ENCODE data around the gene ATF6.
"Not testable (repeated sequence)": the region's sequence is repeated elsewhere in the genome, so short reads cannot be mapped to it uniquely, and the experiment has no call there.

Gene ATF6

DNA sequence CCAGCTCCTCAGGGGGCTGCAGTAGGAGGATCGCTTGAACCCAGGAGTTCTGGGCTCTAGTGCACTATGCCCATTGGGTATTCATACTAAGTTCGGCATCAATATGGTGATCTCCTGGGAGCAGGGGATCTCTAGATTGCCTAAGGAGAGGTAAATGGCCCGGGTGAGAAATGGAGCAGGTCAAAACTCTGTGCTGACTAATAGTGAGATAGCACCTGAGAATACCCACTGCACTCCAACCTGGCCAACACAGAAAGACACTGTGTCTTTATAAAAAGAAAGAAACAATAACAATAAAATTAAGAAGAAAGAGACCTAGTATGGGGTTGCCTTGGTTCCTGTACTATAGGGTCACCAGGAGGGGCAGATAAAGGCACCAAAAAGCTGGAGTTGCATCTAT lies 30.3 kb upstream of the ATF6 start:
- no peak for DNase-seq

DNA sequence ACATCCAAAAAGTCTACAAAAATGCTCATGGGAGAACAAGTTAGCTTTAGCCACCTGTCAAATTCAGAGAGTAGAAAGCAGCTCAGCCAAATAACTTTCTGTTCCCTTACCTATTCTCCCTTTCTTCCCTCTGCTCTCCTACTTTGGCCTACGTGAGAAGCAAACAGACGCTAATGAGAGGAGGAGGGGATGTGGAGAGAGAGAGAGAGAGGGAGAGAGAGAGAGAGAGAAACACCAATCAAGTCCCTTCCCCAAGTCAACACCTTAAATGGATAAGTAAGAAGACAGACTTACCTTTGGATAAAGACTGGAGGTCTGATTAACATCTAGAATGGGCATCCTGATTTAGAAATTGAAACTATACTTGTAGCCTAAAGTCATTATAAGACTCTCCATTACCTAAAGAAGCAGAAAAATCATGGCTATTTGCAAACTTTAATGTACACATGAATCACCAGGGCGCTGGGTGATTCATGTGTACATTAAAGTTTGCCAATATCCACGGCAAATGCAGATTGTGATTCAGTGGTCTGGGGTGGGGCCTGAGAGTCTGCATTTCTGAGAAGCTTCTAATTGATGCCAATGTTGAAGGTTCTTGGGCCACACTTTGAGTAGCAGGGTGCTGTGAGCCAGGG lies 29.7 kb upstream of the ATF6 start:
- no peak for DNase-seq

DNA sequence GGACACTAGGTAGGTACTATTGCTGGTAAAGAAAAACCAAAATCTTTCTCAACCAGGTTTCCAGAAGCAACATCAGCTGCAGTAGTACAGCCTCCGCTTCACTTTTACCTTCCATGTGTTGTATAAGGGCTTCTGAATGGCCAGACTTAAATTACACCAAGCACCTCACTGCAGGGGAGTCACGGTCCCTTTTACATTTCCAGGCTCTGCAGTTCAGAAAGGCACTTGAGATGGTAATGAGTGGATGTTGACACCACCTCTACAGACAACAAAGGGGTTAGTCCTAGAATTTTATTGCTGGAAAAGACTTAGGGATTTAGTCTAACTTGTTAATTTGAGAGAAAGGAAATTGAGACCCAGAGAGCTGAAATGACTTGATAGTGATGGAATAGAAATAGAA lies 28.5 kb upstream of the ATF6 start:
- DNase-seq: no peak

DNA sequence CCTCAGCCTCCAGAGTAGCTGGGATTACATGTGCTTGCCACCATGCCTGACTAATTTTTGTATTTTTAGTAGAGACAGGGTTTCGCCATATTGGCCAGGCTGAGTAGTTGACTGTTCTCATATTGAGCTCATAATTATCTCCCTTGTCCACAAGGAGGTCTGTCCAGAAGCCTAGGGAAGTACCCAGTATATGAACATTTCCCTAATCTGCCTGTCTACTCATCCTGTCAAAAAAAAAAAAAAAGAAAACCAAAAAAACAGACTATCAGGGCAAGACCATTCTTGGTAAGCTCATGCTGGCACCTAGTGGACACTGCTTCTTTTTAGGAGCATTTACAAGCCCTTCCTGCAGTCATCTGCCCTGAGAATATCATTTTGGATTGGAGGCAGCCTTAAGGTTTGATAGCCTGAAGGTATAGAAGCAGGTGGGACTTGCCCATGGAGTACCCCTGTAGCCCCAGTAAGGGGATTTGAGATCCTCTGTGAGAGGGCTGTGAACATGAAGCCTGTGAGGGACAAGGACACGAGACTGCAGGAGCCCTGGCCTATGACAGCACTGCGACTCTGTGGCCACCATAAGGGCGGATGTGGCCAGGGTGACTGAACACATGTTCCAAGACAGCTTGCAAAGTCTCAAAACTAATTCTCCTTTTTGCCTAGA lies 27.4 kb upstream of the ATF6 start:
- no peak for DNase-seq

DNA sequence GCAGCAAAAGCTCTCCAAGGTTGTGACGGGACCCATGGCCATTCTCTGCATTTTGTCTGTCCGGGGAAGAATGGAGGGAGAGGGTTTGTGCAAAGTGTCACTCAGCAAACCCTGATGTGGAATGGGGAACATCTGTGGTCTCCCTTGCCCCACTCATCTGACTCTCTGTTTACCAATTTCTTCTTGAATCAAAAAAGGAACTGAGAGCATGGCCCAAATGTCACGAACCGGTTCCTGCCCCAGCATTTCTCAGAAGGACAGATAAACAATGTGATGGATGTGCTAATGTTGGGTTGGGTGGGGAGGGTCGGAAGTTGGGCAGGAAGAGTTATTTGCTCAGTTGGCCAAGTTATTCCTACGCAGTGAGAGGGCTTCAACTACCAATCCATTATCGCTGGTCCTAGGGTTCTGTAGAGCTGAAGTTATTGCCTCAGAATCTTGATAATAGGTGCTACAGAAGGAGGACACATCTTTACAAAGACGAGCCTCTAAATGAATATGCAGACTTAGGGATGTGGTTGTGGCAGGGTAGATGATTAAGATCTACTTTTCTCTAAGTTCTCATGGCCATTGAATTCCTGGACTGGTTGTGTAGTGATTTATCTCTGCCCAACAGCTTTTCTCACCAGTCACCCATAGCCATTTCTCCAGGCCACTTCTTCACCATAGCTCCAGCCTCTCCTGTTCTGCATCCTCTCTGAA lies 26.1 kb upstream of the ATF6 start:
- DNase-seq: no peak

DNA sequence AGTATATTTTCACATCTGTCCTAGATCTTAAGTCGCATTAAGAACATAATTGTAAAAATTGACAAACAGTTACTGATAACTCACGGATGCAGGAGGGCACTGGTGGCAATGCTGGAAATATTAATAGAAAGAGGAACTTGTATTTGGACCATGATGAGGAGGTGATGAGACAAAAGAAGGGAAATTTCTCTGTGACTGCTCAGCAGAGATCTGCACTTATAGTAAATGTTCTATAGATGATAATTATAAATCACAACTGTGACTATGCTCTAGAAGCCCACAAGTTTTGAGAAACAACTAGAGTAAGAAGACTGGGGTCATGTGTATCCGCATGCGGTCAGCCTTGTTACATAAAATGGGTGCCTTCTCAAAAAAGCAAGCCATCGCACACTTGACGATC lies 25.2 kb upstream of the ATF6 start:
- DNase-seq: no peak

DNA sequence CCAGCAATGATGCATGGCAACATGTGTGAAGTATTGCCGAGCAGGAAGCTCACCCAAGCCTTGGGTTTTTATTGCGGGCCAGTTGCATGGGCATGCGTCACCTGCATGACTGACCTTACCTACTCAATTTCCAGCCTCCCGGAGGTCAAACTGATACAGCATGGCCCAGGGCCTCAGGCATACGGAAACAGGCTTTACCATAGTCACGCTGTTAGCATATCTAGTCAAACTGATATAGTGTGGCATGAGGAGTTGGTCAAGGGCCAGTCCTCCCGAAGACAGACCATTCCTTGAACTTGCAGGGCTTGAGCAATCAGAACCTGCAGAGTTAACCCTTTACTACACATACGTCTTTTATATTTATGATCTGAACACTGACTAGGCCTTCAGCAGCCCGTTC lies 22.9 kb upstream of the ATF6 start:
- no peak for DNase-seq

DNA sequence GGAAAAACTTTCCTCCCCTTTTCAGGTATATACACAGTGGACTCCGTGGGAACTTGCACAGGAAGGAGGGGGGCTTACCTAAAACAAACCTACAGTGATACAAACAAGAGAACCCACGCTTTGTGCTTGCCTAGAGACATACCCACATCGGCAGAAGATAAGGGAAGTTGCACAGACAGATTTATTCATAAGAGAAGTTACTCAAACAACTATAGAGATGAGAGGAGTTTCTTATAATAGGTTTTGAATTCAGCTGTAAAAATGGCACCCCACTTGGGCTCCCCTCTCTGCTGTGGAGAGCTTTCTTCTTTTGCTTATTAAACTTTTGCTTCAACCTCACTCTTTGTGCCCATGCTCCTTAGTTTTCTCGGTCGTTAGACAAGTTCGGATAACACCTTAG lies 18.3 kb upstream of the ATF6 start:
- no peak for DNase-seq

DNA sequence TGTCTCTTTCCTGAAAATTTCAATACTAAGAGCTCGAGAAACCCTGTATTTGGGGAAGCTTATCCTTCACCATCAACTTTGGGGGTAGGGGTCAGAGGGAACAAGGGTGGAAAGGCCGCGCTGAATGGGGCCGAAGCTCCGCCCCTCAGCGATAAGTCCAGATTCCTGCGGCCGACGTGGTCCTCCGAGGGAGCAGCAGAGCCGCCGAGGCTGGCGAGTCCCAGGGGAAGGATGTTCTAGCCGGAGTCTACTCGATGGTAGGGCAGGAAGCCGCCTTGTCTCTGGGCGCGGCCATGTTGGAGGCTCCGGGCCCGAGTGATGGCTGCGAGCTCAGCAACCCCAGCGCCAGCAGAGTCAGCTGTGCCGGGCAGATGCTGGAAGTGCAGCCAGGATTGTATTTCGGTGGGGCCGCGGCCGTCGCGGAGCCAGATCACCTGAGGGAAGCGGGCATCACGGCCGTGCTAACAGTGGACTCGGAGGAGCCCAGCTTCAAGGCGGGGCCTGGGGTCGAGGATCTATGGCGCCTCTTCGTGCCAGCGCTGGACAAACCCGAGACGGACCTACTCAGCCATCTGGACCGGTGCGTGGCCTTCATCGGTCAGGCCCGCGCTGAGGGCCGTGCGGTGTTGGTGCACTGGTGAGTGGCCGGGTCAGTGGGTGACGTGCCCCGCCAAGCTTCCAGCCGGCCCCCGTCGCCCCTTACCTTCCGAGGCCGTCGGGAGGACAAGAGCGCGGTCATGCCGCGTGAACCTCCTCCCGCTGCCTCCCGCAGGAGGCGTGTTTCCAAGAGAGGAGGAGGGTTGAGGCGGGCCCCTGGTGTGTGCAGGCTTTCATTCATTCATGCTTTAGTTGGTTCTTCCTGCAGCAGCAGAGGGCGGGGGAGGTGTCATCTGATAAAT lies 16.4 kb upstream of the ATF6 start, which contains the start of gene DUSP12:
TSS of gene DUSP12 (plus strand) at position 278 of the 899 bp plus-strand sequence. CDS start at position 294, 16 bp downstream.
- DNase-seq: peak; percentile 93

DNA sequence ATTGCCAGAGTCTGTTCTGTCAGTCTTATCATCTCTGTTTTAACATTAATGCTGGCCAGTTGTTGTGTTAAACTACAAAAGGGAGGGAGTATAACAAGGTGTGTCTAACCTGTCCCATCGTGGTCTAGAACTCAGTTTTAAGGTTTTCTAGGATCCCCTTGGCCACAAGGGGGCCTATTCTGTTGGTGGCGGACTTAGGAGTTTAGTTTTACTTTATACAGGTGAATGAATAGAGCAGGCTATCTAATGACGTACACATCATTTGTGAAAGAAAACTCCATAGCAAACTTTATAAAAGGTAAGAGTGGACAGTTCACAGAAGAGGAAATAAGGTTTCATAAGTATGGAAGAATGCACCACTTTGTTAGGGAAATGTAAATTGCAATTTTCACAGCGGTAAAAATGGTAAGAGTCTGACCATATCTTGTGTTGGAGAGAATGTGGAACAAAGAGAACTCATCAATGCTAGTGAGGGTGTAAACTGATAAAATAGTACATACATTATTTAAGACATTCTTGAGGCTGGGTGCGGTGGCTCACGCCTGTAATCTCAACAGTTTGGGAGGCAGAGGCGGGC lies 2.5 kb upstream of the ATF6 start:
- DNase-seq: no peak

DNA sequence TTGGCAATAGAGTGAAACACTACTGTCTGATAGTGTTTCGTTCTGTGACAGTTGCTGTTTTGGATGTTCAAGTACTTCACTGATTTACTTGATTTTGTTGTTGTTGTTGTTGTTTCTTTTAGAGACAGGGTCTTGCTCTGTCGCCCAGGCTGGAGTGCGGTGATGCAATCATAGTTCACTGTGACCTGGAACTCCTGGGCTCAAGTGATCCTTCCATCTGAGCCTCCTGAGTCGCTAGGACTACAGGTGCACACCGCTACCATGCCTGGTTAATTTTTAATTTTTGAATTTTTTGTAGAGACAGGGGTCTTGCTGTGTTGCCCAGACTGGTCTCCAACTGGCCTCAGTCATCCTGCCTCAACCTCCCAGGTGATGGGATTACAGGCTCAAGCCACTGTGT lies 2.3 kb downstream of the ATF6 start:
- no peak for DNase-seq

DNA sequence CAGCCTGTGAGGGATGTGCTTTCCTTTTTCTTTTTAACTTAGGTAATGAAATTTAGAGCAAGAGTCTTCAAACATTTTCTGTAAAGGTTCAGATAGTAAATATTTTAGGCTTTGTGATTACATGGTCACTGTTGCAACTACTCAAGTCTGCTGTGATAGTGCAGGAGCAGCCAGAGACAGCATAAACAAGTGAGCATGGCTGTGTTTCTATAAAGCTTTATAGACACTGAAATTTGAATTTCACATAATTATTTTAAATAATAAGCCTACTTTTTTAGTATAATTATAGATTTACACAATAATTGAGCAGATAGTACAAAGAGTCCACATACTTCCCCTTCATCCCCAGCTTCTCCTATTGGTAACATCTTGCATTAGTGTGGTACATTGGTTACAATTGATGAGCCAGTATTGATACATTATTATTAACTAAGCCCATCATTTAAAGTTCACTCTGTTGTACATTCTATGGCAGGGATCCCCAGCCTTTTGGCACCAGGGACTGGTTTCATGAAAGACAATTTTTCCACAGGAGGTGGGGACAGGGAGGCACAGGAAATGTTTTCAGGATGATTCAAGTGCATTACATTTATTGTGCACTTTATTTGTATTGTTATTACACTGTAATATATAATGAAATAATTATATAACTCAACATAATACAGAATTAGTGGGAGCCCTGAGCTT lies 3.0 kb downstream of the ATF6 start:
- DNase-seq: no peak

DNA sequence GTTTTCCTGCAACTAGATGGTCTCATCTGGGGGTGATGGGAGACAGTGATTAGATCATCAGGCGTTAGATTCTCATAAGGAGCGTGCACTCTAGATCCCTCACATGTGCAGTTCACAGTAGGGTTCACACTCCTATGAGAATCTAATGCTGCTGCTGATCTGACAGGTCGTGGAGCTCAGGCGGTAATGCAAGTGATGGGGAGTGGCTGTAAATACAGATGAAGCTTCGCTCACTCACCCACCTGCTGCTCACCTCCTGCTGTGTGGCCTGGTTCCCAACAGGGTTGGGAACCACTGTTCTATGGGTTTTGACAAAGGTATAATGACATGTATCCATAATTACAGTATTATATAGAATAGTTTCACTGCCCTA lies 3.5 kb downstream of the ATF6 start:
- DNase-seq: not testable (repeated sequence)

DNA sequence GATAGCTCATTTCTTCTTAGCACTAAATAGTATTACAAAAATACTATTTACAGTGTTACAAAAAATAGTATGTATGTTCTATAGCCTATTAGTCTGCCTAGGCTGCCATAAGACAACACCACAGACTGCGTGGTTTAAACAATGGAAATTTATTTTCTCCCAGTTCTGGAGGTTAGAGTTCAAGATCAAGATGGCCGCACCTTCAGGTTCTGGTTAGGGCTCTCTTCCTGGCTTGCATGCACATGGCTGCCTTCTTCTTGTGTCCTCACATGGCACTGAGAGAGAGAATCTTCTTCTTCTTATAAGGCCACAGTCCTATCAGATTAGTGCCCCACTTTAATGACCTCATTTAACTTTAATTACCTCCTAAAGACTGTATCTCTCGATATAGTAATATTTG lies 4.1 kb downstream of the ATF6 start:
- DNase-seq: no peak

DNA sequence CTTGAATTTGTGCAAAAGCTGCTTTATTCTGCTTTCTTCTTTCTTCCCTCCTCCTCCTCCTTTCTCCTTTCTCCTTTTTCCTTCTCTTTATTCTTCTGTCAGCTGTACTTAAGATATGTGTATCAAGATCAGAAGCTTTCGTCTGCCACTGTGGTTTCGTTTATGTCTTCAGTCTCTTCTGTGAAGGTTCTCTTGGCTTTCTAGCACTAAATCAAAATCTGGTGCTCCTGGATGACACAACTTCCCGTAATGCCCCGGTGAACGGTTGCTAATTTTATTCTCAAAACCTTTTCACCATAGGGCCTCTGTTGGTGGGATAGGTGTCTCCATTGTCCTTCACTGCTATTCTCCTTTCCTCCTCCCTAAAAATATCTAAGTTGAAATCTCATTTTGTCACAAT lies 5.0 kb downstream of the ATF6 start:
- DNase-seq: no peak

DNA sequence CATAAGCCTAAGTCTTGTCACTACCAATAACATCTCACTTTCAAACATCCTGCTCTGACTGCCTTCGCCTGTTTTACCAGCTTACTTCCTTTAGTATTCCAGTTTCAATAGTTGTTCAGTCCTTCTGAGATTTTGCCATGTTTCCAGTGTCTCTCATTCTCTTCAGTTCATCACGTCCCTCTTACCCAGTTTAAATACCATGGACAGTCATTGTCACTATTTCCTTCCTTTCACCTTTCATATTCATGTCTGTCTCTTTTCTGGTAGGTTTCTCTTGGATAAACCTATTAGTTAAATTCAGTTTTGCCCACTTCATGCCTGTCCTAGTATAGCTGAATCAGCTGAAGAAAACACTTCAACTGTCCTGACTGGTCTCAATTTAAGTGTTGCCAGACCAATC lies 5.9 kb downstream of the ATF6 start:
- no peak for DNase-seq

DNA sequence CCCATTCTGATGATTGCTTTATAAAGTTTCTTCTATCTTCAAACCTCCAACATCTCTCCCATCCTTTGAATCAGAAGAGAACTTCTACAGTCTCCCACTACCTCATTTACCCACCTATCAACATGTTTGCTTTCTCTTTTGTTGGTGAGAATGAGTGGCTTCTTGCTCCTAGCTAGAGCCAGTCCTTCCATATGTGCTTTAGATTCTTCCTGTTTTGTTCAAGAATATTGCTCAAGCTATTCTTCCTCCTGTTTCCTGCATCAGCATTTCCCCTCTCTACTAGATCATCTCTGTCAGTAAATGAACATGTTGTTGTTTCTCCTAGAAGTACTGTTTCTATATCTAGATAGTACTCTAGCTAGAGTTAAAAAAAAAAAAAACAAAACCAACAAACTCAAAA lies 6.3 kb downstream of the ATF6 start:
- no peak for DNase-seq

DNA sequence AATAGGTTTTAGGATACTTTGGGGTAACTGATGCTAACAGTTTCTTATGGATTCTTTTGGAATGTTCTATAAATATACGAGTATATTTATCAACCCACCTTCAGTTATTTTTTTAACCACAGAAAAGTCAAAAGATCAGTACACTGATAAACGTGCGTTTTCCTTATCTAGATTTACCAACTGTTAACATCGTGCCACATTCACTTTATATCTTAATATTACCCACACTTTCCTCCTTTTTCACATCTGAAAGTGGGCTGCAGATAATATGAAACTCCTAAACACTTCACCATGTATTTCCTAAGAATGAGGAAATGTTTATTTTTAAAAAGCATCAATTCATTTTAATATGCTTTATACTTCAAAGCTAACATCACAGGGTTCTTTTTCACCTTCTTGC lies 7.7 kb downstream of the ATF6 start:
- DNase-seq: no peak

DNA sequence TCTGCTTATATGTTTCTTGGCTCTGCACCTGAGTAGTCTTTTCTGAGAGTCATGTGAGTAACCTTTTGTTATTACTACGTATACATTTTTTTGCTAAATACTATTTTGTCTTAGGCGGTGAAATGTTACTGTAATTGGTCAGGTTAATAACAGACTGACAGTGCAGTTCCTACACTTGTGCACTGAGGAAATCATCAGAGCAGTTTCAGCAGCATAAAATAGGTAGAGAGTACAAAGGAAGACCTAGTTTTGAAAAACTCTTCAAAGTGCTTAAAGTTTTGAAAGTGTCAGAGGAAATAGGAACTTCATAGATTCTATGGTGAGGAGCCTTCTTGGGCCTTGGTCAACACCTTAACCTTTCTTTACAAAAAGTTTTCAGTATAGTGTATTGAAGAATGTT lies 11.1 kb downstream of the ATF6 start:
- DNase-seq: no peak

DNA sequence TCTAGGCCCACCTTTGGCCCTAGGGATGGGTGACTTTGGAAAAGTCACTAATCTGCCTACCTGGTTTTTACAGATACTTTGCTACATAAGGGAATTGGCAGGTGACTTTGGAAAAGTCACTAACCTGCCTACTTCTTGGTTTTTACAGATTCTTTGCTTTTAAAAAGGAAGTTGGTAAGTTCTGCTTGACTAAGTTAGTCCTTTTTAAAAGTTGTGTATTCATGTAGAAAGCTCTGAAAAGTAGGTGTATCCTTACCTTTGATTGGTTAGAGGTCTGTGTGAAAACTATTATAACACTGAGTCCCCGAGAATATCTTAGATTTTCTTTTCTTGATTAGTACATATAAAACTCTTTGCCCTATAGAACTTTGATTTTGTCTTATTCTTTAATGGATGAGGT lies 12.4 kb downstream of the ATF6 start:
- DNase-seq: no peak

DNA sequence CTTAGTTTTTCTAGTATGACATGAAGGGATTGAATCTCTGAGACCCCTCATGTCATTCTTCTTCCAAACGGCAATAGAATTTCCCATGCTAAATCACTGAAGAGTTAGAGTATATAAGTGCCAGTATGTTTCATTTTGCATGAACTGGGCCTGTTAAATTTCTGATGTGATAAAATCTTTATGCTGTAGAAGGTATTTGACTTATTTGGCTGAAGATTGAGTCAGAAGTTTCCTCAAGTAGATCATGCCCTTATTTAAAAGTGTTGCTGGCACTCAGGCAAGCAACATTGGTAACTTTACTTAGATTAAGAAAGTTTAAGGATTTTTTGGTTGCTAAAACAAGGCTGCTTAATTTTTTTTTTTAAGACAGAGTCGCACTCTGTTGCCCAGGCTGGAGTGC lies 13.3 kb downstream of the ATF6 start:
- no peak for DNase-seq

DNA sequence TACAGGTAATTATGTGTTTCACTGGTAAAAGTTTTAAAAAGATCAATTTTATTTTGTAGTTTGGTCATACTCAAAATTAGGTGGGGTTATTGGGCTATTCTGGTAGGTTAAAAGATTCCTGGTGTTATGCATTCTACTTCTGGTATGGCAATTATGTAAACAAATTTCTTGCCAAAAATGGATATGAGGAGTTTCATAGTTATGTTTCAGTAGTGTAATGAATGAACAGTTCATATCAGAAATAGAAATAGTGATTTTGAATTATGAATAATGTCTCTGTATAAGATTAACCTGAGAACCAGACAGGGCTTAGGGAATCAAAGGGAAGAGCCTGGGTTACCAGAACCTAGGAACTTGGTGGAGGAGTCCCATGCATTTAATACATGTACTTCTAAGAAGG lies 15.9 kb downstream of the ATF6 start:
- no peak for DNase-seq

DNA sequence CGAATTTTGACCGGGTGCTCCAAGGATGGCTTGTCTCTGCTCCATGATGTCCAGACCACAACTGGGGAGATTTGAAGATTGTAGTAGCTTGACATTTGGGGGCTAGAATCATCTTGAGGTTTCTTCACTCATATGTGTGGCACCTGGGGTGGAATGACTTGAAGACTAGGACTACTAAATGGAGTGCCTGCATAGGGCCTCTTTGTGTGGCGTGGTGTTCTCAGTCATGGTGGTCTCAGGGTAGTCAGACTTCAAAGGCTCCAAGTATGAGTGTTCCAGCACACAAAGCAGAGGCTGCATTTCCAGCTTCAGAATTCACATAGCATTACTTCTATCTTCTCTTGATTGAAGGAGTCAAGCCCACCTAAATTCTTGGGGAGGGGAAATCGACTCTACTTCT lies 16.8 kb downstream of the ATF6 start:
- DNase-seq: no peak
